CD4-positive, alpha-beta T cell treated with Interferon alpha-2 for 1 hour (primary cell): Measurements from ENCODE around the gene LRIT3.

Experiments
- DNase-seq, 2 donors: peaks; one replicate each; pipeline ENCODE4 v3.0.0-alpha.2; 2020 to 2022

Gene LRIT3

GRCh38 chr4:109912706-109913595, 65.0 kb downstream of the LRIT3 start, which contains the start of gene EGF:
Gene EGF, plus strand, starts transcription at chr4:109912883. Its CDS starts 453 bp downstream, at chr4:109913336.
- DNase-seq, result no peak

- DNase-seq, result no peak
Observed at GRCh38 chr4:109913596-109914241, 65.8 kb downstream of the LRIT3 start.

GRCh38 chr4:109914322-109914721, 66.4 kb downstream of the LRIT3 start:
- no peak for DNase-seq

GRCh38 chr4:109915385-109916026, 67.6 kb downstream of the LRIT3 start:
- no peak for DNase-seq

GRCh38 chr4:109916027-109916409, 68.1 kb downstream of the LRIT3 start:
- DNase-seq, result no peak

GRCh38 chr4:109921384-109921808, 73.5 kb downstream of the LRIT3 start:
- no peak for DNase-seq
